GM21423 (cell line): ENCODE measurements around the gene LYPD8.

ENCODE experiments used
- ATAC-seq: cut with Tn5 transposase; IDR thresholded peaks from one replicate; pipeline ENCODE4 v1.9.1; 2021; ENCODE audit warnings: mild to moderate bottlenecking, moderate library complexity; ENCODE audit not compliant: unreplicated experiment

Gene LYPD8

GRCh38 chr1:248703674-248704073 lies 51.9 kb downstream of the LYPD8 start:
- no peak for ATAC-seq

GRCh38 chr1:248702714-248703113 lies 52.8 kb downstream of the LYPD8 start, which contains the start of gene OR14I1:
Gene OR14I1, minus strand, starts transcription at chr1:248702766.
- ATAC-seq = no peak

- no peak for ATAC-seq
These were observed 56.5 kb downstream of the LYPD8 start for GRCh38 chr1:248699099-248699498.

GRCh38 chr1:248697907-248698306 lies 57.7 kb downstream of the LYPD8 start:
- no peak for ATAC-seq

- ATAC-seq = no peak
These were observed 58.8 kb downstream of the LYPD8 start for GRCh38 chr1:248696774-248697173.

- no peak for ATAC-seq
These were observed 59.3 kb downstream of the LYPD8 start for GRCh38 chr1:248696261-248696660.

- ATAC-seq = no peak
These were observed 60.0 kb downstream of the LYPD8 start for GRCh38 chr1:248695451-248696132.

- no peak for ATAC-seq
These were observed 63.9 kb downstream of the LYPD8 start for GRCh38 chr1:248691567-248692155.
